Ovary (tissue), 3 donors: ENCODE results near the gene SPIN1.

Experiments
- EP300 ChIP-seq: sonication (generic); formaldehyde crosslinking; IDR thresholded peaks from one replicate; pipeline ENCODE4 v1.6.1; 2017; ENCODE audit warnings: antibody characterized with exemption
- POLR2A ChIP-seq: fragments of 450-650 bp; IDR thresholded peaks from one replicate; pipeline ENCODE4 v1.6.1; 2017; ENCODE audit warnings: antibody characterized with exemption, mild to moderate bottlenecking, moderate library complexity
- TF ChIP-seq, protein P1 (sequence below), 3 donors: fragments of 450-650 bp in 2 of 3; fragments of 200-600 bp in 1 of 3; IDR thresholded peaks; one replicate each; pipeline versions ENCODE4 v1.5.1 to v1.8.0; 2016 to 2022; ENCODE audit warnings: antibody characterized with exemption in 3 of 3, mild to moderate bottlenecking in 1 of 3
- donor health status: DM: no; HTN: no; CAD: no.

DNA sequence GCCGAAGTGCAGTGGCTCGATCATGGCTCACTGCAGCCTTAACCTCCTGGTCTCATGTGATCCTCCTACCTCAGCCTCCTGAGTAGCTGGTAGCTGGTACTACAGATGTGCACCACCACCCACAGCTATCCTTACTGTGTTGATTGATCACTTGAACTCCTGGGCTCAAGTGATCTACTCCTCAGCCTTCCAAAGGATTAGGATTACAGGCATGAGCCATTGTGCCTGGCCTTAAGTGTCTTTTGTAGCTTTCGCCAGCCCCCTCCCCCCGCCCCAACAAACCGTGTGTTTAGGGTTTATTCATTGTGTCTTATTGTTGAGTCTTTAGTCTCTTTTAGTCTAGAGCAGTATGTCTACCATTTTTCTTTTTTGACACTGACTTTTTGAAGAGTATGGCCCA lies 33.1 kb downstream of the SPIN1 start:
- TF ChIP-seq EP300 (no peak), POLR2A (no peak)
- TF ChIP-seq, protein P1, sequence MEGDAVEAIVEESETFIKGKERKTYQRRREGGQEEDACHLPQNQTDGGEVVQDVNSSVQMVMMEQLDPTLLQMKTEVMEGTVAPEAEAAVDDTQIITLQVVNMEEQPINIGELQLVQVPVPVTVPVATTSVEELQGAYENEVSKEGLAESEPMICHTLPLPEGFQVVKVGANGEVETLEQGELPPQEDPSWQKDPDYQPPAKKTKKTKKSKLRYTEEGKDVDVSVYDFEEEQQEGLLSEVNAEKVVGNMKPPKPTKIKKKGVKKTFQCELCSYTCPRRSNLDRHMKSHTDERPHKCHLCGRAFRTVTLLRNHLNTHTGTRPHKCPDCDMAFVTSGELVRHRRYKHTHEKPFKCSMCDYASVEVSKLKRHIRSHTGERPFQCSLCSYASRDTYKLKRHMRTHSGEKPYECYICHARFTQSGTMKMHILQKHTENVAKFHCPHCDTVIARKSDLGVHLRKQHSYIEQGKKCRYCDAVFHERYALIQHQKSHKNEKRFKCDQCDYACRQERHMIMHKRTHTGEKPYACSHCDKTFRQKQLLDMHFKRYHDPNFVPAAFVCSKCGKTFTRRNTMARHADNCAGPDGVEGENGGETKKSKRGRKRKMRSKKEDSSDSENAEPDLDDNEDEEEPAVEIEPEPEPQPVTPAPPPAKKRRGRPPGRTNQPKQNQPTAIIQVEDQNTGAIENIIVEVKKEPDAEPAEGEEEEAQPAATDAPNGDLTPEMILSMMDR (IDR thresholded peaks at IDR 0.05) = no peak
